Stimulated activated CD4-positive, alpha-beta T cell treated with anti-CD3 and anti-CD28 coated beads, Interleukin-1b, Interleukin-23, amount 100 ng/mL, for 1 hour (primary cell): Measurements from ENCODE around the gene C5orf58.

Source experiments
- DNase-seq, 2 donors: peaks; one replicate each; pipeline ENCODE4 v3.0.0-alpha.2; 2020; ENCODE audit warnings: low read depth in 2 of 2

Gene C5orf58

DNA sequence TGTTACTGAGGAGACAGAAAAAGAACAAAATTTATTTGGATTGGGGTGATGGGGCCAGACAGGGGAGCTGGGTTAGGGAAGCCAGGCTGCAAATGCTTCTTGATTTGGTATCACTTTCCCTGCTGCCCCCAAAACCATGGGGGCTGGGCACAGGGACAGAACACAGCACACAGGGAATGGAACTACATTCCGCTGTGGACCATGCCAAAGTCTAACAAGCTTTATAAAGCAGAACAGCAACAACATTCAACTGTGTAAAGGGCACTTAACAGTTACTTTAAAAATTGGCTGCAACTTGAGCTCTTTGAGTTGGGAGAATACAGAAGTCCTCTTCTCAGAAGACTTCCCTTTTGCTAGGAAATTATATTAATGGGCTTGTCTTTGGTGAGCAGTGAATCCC, 23.8 kb downstream of the C5orf58 start:
- no peak for DNase-seq

DNA sequence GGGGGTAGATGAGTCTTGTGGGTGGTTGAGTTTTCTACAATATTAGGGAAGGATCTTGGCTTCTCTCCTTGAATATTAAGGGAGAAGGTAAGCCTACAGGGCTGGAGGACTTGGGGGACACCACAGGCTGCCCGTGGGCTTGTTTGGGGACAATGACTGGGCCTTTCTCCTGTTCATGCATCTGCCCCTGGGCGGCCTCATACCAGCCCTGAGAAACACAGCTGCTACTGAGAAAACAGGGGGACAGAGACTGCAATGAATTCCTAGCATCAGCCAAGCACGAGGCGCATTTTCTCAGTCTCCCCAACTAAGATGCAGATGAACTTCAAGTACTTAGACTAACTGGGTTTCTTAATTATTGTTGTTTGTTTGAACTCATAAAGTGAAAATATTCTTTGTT, 24.6 kb downstream of the C5orf58 start:
- DNase-seq, result no peak

DNA sequence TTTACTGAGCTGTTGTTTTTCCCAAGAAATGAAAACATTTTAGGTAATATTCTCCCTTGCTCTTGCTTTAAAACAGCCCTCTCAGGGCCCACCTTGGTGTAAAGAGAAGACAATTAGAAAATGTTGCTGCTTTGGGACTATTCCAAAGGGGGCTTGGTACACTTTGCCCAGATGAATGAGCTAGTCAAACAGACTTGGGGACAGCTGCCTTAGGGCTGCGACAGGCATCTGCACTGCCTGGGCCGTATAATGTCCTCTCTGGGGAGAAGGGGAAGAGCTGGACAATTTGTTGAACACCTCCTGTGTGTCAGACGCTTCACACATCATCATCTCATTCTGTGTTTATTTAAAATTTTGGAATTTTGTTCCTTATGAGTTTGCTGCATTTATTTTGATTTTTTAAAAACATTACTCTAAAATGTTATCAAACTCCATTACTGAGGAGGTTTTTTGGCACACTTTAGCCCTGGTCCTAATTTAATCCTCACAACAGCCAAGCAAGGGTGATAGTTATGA, 28.8 kb downstream of the C5orf58 start:
- DNase-seq, result no peak

DNA sequence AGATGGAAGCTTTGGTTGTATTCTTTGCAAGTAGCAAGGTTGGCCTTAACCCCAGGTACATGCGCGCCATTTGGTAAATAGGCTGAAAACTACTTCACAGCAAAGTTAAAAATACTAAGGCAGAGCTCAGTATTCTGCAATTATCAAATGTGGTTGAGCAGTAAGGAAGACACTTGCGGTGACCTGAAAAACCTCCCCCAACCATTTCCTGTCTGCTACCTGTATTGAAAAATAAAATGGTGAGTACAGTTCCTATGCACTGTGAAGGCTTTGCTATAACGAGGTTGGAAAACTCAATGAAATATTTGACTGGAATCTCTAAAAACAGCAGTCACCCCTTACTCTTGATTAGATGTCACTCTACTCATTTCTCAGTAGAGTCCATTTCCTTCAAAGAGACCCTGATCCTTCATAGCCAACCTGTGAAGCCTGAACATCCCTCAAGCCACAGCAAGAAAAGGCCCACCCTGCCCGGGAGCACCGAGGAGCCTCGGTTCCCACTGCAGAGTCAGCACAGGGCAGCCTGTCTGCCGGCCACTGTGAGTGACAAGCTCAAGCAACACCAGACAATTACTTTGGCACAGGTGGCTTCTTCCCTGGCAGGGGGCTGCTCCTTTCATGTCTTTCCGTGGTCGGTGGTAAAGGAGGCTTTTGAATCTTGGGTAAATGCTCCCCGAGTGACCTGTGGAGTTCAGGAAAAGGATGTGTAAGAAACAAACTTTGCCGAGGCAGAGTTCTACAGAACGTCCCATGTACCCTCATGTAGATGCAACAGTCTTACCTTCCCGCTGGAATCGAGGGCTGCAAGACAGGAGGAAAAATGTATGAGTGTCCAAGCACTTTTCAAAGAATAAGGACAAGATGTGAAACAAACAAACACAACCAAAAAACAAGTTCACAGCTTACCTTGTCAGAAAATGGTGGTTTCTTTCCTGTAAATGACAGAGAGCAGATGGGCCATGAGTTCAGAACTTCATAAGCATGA, 29.6 kb downstream of the C5orf58 start:
- DNase-seq, result no peak

DNA sequence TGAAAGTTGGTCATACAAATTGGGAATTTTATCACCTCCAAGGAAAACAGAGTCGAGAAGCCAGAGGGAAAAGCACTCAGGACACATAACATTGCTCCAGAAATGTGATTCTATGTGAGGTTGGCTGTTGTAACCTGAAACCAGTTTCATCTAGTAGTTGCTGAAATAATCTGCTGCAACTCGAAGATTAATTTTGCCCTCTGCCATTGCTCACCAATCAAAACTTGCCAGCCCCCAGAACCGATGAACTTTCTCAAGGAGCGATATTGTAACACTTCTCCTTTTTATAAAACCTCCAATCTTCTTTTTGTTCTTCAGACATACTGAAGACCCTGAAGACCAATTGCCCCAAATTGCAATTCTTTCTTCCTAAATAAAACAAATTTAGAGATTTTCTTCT, 31.1 kb downstream of the C5orf58 start:
- DNase-seq, result no peak

DNA sequence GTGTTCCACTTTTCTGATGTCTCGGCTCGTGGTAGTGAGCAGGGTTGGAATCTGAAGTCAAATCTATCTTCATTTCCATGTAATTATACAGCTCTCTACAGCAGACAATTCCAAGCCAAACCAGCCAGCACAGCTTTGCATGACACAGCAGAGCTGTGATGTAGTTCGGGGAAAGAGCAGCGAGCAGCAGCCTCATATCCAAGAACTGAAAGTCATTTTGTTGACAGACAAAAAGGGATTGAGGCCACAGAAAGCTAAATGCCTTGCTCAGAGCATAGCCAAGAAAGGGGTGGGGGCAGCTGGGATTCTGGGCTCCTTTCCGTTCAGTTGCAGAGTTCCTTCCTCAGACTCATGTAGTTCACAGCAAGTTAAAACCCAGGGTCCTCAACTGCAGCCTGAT, 32.7 kb downstream of the C5orf58 start:
- no peak for DNase-seq

DNA sequence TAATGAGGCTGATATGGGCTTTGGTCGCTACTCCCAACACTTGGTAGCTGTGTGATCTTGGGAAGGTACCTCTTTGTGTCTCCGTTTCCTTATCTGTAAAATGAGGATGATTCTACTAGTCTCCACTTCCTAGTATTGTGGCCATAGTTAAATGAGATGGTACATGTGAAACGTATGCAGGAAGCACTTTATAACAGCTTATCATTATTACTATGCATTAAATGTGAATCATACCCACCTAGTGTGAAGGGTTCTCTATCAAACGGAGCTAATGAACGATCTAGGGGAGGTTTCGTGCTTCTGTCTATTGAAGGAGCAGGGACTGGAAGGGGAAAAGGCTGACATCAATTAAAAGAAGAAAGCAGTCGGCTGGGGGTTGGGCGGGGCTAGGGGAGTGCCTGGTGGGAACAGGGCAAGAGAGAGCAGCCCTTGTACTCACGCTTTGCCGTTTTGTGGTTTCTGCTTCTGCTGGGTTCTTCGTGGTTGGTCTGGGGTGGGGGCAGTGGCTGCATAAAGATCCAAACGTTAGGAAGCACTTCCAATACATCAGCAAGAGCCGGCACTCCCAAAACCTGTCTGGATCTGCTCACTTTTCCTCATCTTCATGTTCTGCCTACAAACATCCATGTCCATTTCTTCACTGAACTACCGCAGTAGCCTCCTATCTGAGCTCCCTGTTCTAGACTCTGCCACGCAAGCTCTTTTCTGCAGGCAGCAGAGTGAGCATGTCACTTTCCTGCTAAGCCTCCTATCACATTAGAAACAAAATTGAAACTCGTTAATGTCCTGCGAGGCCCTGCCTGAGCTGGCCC, 34.0 kb downstream of the C5orf58 start:
- DNase-seq, result no peak

DNA sequence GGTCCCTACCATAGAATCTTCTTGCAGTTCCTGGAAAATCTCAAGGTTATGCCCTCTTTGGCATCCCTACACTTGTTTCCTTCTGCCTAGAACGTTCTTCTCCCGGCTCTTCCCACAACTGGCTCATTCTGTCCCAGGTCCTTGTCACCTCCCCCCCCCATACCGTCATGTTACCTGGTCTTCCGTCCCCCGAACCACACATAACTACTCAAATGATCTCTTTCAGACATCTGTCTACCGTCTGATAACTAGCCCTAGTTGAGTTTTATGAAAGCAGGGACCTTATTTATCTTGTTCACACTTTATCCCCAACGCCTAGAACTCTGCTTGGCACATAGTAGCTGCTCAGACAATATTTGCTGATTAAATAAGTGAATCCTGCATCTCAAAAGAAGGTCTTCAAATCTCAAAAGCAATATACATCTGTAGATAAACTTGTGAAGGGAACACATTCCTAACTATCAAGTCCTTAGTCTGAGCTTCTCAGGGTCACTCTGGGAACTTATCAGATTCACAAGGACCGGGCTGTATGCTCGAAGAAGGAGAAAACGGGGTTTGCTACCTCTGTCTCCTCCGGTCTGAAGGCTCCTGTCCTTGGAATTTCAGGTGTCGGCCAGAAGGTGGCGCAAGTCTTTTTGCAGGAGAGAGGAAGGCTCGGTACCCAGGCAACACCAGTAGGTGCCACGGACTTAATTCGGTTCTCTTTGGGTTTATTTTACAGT, 34.8 kb downstream of the C5orf58 start:
- peak; percentile 55 to 71 for DNase-seq

DNA sequence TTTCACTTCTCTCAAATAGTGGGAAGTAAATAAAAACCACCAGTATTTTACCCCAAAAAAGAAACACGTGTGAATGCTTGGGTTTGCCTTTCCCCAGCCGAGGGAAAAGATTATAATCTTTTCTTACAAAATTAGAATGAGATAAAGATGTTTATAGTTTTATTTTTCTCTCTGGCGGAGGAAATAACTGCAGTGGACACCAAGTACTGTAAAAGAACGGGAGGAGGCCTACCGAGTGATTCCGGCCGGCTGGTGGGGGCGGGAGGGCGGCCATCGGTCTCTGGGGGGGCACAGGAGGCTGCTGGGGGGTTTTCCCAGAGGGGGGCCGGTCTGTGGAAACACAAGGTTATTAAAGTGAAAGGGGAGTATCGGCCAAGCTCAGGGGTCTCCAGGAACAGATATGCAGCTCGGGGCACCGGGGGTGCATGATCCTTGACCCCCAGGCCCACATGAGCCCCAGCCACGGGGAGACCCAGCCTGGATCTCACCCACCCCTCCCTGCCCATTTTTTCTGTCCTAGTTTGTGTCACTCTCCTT, 35.4 kb downstream of the C5orf58 start:
- DNase-seq, result no peak

DNA sequence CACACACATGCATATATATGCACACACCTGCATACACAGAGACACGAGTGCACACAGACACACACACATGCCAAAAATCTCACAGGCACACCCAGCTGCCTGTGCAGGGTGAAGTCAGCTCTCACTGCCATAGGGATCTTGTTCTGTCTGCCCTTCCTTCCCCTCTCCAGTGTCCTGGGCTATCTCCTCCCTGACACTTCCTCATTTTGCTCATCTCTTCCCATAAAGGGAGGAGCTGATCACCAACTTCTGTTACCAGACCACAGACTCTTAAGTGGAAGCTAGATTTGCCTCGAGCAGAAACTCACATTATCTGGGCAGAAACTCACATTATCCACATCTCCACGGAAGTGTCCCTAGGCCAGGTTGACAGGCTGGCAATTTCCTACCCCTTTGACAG, 36.1 kb downstream of the C5orf58 start:
- DNase-seq, result no peak

DNA sequence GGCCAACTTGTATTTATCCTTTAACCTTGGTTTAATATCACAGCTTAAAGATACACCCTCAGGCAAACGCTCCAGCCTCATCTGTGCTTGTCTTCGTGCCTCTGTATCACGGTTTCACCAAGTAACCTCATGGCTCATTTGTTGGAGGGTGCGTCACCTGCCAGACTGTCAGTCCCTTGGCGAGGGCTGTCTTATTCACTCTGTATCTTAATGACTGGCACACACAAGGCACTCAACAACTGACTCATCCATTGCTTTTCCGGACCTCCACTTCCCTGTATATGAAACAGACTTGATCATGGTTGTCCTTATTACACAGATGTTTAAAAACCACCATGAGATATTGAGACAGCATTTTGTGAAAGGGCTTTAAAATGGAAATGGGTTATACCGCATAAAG, 36.8 kb downstream of the C5orf58 start:
- DNase-seq, result no peak

DNA sequence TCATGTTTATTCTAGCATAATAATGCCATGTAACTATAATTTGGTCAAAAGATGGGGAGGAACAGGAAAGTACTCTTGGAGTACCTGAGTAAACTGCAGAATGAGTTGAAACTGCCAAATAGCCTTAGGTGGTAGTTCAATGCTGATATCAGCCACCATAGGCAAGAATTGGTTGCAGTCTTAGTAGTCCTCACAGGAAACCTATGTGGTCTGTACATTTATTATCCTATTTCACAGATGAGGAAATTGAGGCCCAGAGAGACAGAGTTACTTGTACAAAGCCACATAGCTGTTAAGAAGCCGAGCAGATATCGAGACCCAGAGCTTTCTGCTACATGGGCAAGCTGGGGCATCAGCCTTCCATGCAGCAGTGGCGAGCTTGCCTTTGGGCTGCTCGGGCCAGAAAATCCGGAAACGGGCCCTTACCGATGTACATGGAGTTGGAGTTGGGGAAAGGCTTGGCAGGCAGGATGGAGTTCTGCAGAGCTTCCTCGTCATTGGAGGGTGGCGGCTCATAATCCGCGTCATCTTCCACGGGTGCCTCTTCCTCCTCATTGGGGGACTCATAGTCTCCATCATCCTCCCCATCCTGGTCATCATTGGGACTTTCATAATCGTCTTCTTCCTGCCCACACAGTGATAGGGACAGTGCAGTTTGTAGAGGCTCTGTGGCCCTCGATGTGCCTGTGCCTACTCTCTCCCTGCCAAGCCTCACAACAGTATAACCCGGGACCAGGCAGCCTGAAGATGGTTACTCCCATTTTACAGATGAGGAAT, 37.7 kb downstream of the C5orf58 start:
- no peak for DNase-seq

DNA sequence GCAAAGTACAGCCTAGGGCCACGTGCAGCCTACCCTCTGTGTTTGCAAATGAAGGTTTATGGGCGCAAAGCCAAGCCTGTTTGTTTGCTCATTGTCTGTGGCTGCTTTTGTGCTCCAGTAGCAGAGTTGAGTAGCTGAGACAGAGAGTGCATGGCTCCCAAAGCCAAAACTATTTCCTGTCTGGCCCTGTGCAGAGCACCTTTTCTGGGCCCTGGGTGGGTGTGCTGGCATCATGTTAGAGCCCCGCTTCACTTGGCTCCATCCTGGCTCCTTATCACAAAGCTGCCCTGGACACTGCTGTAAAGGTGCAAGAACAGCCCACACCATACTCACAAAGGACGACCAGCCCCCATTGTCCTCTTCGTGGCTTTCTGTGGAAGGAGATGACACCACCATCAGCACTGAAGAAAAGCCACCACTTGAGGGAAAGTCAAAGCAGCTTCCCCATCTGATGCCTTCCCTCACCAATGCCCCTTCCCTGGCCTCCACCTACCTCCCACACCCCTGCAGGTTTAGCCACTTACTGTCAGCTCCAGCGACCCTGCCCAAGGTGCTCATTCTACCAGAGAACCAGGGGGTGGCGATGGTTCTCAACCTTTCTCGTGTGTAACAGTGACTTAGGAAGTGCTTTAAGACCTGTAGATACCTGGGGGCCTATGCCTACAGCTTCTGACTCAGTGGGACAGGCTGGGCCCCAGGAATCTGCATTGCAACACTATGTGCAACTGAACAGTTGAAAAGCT, 41.4 kb downstream of the C5orf58 start:
- no peak for DNase-seq

DNA sequence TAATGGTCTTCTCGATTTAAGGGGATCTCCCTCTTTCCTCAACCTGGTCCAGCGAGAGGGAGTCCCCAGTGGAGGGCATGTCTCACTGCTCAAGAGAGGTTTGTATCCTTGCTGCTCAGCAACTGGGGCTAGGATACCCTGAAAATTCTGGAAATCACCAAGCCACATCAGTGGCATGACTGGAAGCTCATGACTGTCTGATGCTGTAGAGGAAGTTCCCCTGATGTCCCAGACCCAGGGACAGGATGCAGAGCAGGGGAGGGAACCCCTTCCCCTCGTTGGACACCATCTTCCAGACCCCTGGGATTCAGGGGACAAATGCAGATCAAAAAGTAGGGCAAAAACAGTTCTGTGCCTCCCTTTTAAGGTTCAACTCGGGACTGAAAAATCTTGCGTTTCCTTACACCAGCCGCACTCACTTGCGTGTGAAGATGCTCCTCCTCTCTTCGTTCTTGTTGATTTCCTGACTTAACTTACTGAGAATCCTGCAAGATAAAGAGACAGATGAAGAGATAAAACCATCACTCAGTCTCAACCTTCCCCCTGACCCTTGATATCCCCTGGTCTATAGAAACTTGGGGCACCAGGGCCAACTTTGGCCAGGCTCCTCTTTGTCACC, 42.7 kb downstream of the C5orf58 start:
- DNase-seq, result no peak

DNA sequence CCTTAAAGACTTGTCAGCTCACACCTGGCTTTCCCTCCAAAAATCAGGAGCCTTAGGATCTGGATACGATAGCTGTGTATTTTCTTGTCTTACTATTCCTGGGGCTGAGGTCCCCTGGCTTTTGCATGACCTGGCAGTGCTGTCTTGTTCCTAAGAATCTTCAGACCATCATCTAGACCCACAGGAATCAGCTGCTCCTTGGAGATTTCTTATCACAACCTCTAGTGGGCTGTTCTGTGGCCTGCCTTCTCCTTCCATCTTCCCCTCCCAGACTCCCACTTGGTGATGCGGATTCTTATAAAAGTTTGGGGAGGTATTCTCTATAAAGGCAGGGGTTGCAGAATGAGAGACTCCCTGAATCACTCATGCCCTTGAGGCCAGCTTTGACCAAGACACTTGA, 43.4 kb downstream of the C5orf58 start:
- DNase-seq, result no peak

DNA sequence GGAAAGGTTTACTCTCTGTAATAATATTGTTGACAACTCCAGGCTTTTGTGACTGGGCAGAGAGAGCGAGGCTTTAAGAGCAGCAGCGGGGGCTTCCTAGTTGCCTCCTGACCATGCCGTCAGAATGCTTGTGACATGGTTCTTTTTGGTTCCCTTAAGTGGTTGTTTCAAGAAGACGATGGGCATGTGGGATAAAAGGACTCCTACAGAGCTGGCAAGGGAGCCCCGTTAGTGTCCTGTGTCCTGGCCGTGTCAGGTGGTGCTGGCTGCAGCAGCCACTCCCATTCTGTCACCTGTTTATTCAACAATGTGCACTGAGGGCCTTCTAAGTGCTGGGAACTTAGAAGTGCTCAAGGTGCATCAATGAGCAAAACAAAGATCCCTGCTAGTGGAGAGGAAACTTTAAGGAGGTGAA, 45.1 kb downstream of the C5orf58 start:
- DNase-seq, result no peak

DNA sequence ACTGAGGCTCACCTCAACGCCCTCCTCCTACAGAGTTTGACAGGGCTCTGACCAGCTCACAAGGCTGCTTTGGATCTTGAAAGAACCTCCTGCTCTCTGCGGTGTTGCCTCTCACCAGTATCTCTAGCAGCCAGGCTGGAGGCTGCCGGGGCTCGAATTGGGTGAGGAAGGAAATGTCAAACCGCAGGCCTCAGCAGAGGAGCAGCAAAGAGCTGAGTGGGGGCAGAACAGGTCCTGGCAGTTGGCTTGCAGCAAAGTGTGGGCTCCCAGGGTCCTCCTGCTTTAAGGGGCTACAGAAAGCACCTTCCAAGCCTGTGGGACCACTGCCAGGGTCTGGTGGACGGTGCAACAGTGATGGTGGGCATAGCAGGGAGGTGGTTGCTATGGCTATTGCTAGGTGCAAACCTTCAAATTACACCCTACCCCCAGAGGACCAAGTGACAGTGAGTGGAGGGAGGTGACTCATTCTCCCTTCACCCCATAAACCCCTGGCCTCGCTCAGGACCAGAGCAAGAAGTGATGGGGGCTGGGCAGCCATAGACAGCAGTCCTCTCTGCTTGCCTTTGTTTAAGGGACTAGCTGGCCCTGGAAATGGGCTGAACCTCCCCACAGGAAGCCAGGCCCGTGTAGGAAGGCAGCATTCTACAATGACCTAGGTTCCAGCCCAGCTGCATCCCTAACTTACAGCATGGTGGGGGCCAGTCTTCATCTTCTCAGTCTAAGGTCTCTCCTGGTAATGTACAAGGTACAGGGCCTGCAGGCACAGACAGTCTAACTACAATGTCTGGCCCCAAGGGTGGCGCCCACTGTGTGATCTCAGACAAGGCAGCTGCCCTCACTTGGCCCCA, 46.0 kb downstream of the C5orf58 start:
- DNase-seq, result peak in 1 of 2 donors; percentile 66

DNA sequence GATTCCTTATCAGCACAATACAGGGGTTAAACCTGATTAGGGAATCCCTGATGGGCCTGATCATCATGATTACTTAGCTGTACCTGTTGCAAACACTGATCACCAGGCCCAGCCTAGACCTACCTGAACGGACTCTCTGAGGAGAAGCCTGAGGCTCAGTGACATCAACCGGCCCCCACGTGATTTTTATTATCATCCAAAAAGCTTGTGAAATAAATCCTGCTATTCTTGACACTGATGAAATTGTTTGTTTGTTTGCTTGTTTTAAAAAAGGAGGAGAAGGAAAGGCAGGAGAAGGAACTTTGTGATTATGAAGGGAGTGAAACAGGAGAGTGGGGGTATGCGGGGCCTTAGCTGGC, 46.7 kb downstream of the C5orf58 start:
- no peak for DNase-seq

DNA sequence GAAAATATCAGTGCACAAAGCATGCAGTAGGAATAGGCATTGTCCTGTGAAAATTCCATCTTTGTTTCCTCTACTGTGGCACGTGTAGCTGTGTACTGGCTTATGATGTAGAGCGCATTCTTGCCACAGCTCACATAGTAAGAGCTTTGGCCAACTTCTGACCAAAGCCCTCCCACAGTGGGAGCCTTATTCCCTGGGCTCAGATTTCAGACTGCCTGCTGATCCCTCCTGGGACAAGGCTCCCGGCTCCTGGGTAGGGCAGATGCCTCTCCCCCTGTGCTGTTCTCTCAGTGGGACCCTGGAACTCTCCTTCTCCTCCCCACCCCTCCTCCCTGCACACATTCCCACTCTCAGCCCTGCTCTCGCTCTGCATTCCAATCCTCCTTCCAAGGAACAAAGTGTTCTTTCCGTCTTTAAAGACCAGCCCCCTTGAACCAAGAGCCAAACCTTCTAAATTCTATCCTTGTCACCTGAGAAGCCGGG, 47.3 kb downstream of the C5orf58 start:
- no peak for DNase-seq
